Keratinocyte (primary cell): ENCODE measurements around the gene RFX8.

Source experiments
- CTCF ChIP-seq, 3 experiments: IDR thresholded peaks in 1 of 3; conservative IDR thresholded peaks in 1 of 3; optimal IDR thresholded peaks in 1 of 3; 2 replicates in 2 of 3; 3 replicates in 1 of 3; pipeline versions ENCODE3 to v1.5.1; 2011; ENCODE audit warnings: low read length in 3 of 3, mild to moderate bottlenecking in 3 of 3, moderate library complexity in 2 of 3, control low read depth in 1 of 3, inconsistent platforms in 1 of 3; ENCODE audit not compliant: insufficient read depth in 2 of 3; ENCODE audit errors: extremely low read depth in 1 of 3
- EZH2 ChIP-seq: IDR thresholded peaks from one replicate; pipeline ENCODE4 v1.6.1; 2012; ENCODE audit warnings: inconsistent platforms, mild to moderate bottlenecking, low read length, moderate library complexity

- TF ChIP-seq EZH2 (no peak), CTCF (optimal IDR thresholded peaks at IDR 0.05 in 1 of 3, IDR thresholded peaks at IDR 0.05 in 1 of 3, conservative IDR thresholded peaks at IDR 0.05 in 1 of 3; ENCODE audit: extremely low read depth in 1 of 3, insufficient read depth in 2 of 3, low read length in 3 of 3) (no peak)
Observed at GRCh38 chr2:101403745-101404144, 71.2 kb downstream of the RFX8 start.
